ENCODE measurements around the gene PPFIBP2.

The PPFIBP2 gene

DNA sequence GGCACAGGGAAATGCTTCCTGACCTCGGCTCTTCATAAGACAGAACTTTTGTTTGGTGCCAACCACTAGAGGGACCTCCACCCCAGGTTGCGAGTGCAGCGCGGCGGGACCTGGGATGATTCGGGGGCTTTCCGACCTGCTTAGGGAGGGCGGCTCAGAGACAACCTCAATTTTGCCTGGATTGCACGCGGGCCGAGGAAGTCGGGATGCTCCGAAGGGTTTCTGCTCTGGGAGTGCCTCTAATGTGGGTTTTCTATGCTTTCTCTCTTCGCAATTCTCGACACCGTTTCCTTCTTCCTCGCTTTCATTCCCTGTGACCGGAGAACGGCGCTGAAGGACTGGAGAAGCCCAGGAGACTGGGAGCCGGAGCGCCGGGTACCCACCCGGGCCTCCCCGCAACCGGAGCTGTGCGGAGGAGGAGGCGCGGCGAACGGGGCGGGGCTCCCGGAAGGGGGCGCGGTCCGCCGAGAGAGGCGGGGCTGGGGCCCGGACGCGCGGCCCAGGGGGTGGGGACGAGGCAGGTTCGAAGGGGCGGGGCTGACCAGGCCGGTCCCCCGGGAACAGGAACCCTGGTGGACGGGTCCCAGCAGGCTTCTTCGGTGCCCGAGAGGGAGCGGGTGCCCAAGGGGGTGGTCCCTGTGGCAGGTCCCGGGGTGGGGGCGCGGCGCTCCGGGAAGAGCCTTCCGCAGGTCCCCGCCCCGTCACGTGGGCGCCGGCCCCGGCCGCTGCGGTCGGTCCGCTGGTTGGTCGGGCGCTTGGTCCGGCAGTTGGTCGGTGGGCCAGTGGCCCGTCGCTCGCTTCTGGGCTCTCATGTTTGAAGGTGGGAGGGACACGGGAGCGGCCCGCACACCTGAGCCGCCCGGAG, at the start of gene PPFIBP2:
TSS of gene PPFIBP2 (plus strand) at position 766 of the 865 bp plus-strand sequence. CDS start 35,477 bp downstream, outside the sequence.
- Histone ChIP-seq H3K27ac (ENCODE audit: low read depth, low read length) (peak within 1 kb of the TSS; percentile 29; the same call in 1 of the 2 replicates), H3K27me3 (ENCODE audit: insufficient read depth, low read length) (peaks cover 26% of the 10 kb centered on the region), H3K79me2 (ENCODE audit: control insufficient read depth, insufficient read depth, low read length, unreplicated experiment) (no peaks in the 10 kb centered on the region), H2AFZ (ENCODE audit: low read length, unreplicated experiment) (peak within 1 kb of the TSS; percentile 96), H3K4me3 (ENCODE audit: low read depth, low read length) (peak within 1 kb of the TSS; percentile 87), H3K4me1 (ENCODE audit: control insufficient read depth, insufficient read depth, low read length, unreplicated experiment) (peaks cover 16% of the 10 kb centered on the region), H3K36me3 (ENCODE audit: insufficient read depth, low read length) (no peaks in the 10 kb centered on the region)

DNA sequence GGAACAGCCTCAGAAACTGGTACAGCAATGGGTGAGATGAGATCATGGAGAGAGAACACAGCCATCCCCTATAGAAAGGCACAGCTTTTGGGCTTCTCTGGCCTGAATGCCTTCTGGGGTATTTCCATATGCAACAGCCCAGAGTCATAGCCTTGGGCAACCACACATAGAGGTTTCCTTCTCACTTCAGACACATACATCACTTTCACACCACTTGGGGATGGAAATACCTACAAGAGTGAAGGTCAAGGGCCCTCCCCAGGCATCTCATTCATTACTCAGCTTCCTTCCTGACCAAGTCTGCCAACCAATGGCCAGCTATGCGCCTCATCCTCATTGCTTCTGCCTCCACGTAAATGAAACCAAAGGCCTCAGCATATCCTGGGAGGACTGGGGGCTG, 46.1 kb upstream of the PPFIBP2 start:
- Histone ChIP-seq H3K27me3 (ENCODE audit: insufficient read depth, low read length) (no peaks in the 10 kb centered on the region), H3K36me3 (ENCODE audit: insufficient read depth, low read length) (no peaks in the 10 kb centered on the region), H3K4me3 (ENCODE audit: low read depth, low read length) (no peak overlapping the region), H3K79me2 (ENCODE audit: control insufficient read depth, insufficient read depth, low read length, unreplicated experiment) (no peaks in the 10 kb centered on the region), H3K4me1 (ENCODE audit: control insufficient read depth, insufficient read depth, low read length, unreplicated experiment) (no peaks in the 10 kb centered on the region), H3K27ac (ENCODE audit: low read depth, low read length) (no peak overlapping the region), H2AFZ (ENCODE audit: low read length, unreplicated experiment) (no peak overlapping the region)

DNA sequence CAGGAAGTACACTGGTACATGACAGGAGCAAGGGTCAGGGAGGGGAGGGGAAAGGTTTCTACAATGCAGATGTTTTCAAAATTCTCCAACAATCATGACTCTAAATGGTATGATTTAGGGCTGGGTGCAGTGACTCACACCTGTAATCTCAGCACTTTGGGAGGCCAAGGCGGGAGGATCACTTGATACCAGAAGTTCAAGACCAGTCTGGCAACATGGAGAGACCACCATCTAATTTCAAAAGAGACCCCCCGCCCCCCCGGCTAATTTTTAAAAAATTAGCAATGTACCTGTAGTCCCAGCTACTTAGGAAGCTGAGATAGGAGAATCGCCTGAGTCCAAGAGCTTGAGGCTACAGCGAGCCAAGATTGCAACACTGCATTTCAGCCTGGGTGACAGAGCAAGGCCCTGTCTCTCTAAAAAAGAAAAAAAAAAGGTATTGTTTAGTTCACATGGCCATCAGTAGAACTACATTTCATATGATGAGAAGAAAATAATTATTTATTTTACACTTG, 44.4 kb upstream of the PPFIBP2 start:
- Histone ChIP-seq H3K36me3 (ENCODE audit: insufficient read depth, low read length) (no peaks in the 10 kb centered on the region), H3K79me2 (ENCODE audit: control insufficient read depth, insufficient read depth, low read length, unreplicated experiment) (no peaks in the 10 kb centered on the region), H3K27me3 (ENCODE audit: insufficient read depth, low read length) (no peaks in the 10 kb centered on the region), H3K4me3 (ENCODE audit: low read depth, low read length) (no peak overlapping the region), H3K27ac (ENCODE audit: low read depth, low read length) (no peak overlapping the region), H3K4me1 (ENCODE audit: control insufficient read depth, insufficient read depth, low read length, unreplicated experiment) (no peaks in the 10 kb centered on the region), H2AFZ (ENCODE audit: low read length, unreplicated experiment) (no peak overlapping the region)

DNA sequence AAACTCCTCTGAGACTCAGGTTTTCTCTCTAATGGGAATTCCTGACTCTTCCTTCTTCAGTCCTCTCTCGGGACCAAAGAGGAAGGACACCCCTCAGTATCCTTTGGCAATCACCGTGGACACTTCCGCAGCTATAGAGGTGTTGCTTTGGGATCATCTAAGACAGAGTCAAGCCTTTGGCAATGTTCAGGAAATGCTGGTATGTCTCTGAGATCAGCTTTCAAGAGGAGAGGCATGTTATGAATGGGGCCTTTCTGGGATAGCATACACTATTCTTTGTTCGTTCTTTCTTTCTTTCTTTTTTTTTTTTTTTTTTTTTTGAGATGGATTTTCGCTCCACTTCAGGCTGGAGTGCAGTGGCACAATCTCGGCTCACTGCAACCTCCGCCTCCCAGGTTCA, 42.7 kb upstream of the PPFIBP2 start:
- Histone ChIP-seq H2AFZ (ENCODE audit: low read length, unreplicated experiment) (no peak overlapping the region), H3K4me1 (ENCODE audit: control insufficient read depth, insufficient read depth, low read length, unreplicated experiment) (no peaks in the 10 kb centered on the region), H3K4me3 (ENCODE audit: low read depth, low read length) (no peak overlapping the region), H3K79me2 (ENCODE audit: control insufficient read depth, insufficient read depth, low read length, unreplicated experiment) (no peaks in the 10 kb centered on the region), H3K27me3 (ENCODE audit: insufficient read depth, low read length) (no peaks in the 10 kb centered on the region), H3K36me3 (ENCODE audit: insufficient read depth, low read length) (no peaks in the 10 kb centered on the region), H3K27ac (ENCODE audit: low read depth, low read length) (no peak overlapping the region)

DNA sequence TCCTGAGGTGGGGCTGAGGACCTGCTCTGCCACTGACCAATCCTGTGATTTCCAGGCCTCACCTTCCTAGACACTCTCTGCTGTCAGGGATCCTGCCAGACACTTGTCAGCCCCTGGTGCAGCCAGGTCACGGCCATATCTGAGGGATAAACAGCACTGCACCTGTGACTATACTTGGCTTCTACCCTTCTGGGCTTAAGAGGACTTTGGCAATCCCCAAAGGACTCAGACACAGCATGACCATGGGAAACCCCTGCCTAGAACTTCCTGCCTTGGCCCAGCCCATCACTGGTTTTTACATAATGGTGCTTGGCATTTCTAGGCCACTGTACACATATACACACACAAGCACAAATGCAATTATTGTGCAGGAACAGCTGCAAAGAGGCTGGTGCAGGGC, 40.1 kb upstream of the PPFIBP2 start:
- Histone ChIP-seq H3K27me3 (ENCODE audit: insufficient read depth, low read length) (peaks cover 4% of the 10 kb centered on the region; the same call in 1 of the 2 replicates), H2AFZ (ENCODE audit: low read length, unreplicated experiment) (no peak overlapping the region), H3K27ac (ENCODE audit: low read depth, low read length) (no peak overlapping the region), H3K79me2 (ENCODE audit: control insufficient read depth, insufficient read depth, low read length, unreplicated experiment) (no peaks in the 10 kb centered on the region), H3K4me1 (ENCODE audit: control insufficient read depth, insufficient read depth, low read length, unreplicated experiment) (no peaks in the 10 kb centered on the region), H3K36me3 (ENCODE audit: insufficient read depth, low read length) (no peaks in the 10 kb centered on the region), H3K4me3 (ENCODE audit: low read depth, low read length) (no peak overlapping the region)

DNA sequence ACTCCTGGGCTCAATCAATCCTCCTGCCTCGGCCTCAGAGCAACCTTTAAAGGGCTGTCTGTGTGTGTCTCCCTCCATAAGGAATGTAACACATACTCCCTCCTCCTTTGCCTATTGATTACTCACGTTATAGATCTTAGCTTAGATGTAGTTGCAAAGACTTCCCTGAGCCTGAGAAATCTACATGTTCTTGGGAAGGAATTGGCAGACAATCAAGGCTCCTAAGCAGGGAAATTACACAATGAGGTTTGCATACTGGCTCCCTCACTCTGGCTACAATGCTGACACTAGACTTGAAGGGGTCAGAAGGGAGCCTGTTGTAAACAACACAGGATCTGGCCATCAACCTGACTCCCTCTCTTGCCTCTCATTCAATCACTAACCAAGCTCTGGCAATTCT, 33.7 kb upstream of the PPFIBP2 start:
- no peak overlapping the region for H3K4me3 ChIP-seq (ENCODE audit: low read depth, low read length)
- no peak overlapping the region for H2AFZ ChIP-seq (ENCODE audit: low read length, unreplicated experiment)
- H3K36me3 ChIP-seq (ENCODE audit: insufficient read depth, low read length): no peaks in the 10 kb centered on the region
- no peak overlapping the region for H3K27ac ChIP-seq (ENCODE audit: low read depth, low read length)
- no peaks in the 10 kb centered on the region for H3K4me1 ChIP-seq (ENCODE audit: control insufficient read depth, insufficient read depth, low read length, unreplicated experiment)
- H3K27me3 ChIP-seq (ENCODE audit: insufficient read depth, low read length): peaks cover 4% of the 10 kb centered on the region; the same call in 1 of the 2 replicates
- no peaks in the 10 kb centered on the region for H3K79me2 ChIP-seq (ENCODE audit: control insufficient read depth, insufficient read depth, low read length, unreplicated experiment)

DNA sequence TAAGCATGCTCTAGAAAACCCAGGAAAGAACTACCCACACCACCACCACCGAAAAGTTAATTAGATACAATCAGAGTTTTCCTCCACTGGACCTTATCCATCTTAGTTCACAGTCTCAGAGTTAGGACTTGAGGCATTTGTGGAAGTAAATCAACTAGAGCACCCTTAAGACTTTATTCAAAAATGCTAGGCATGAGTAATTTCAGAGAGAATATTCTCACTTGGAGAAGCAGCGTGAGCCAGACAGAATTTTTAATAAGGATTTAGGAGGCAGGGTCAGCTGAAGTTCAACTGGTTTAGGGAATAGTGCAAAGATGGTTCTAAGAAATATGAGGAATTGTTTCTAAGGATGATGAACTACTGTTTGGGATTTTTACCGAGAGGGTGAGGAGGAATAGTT, 29.7 kb upstream of the PPFIBP2 start:
- Histone ChIP-seq H3K27ac (ENCODE audit: low read depth, low read length) (no peak overlapping the region), H3K4me3 (ENCODE audit: low read depth, low read length) (no peak overlapping the region), H3K79me2 (ENCODE audit: control insufficient read depth, insufficient read depth, low read length, unreplicated experiment) (no peaks in the 10 kb centered on the region), H3K36me3 (ENCODE audit: insufficient read depth, low read length) (no peaks in the 10 kb centered on the region), H3K4me1 (ENCODE audit: control insufficient read depth, insufficient read depth, low read length, unreplicated experiment) (peaks cover 8% of the 10 kb centered on the region), H3K27me3 (ENCODE audit: insufficient read depth, low read length) (no peaks in the 10 kb centered on the region), H2AFZ (ENCODE audit: low read length, unreplicated experiment) (no peak overlapping the region)

DNA sequence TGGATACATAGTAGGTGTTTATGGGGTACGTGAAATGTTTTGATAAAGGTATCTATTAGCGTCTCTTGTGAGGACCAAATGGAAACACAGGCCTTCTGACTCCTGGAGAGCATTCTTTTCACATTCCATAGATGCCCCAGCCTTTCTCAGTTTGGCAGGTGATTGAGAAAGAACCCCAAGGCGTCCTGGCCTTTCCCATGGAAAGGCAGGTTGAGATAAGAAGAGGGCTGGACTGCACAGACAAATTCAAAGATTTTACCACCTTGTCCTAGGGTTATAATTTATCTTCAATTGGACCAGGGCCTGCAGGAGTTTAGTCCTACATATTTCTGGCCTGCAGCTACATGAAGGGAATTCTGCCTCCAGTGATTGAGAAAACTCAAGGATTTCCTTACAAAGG, 29.2 kb upstream of the PPFIBP2 start:
- H3K4me1 ChIP-seq (ENCODE audit: control insufficient read depth, insufficient read depth, low read length, unreplicated experiment): peaks cover 13% of the 10 kb centered on the region
- no peaks in the 10 kb centered on the region for H3K36me3 ChIP-seq (ENCODE audit: insufficient read depth, low read length)
- H3K4me3 ChIP-seq (ENCODE audit: low read depth, low read length): no peak overlapping the region
- no peaks in the 10 kb centered on the region for H3K27me3 ChIP-seq (ENCODE audit: insufficient read depth, low read length)
- H3K79me2 ChIP-seq (ENCODE audit: control insufficient read depth, insufficient read depth, low read length, unreplicated experiment): no peaks in the 10 kb centered on the region
- H3K27ac ChIP-seq (ENCODE audit: low read depth, low read length): no peak overlapping the region
- no peak overlapping the region for H2AFZ ChIP-seq (ENCODE audit: low read length, unreplicated experiment)

DNA sequence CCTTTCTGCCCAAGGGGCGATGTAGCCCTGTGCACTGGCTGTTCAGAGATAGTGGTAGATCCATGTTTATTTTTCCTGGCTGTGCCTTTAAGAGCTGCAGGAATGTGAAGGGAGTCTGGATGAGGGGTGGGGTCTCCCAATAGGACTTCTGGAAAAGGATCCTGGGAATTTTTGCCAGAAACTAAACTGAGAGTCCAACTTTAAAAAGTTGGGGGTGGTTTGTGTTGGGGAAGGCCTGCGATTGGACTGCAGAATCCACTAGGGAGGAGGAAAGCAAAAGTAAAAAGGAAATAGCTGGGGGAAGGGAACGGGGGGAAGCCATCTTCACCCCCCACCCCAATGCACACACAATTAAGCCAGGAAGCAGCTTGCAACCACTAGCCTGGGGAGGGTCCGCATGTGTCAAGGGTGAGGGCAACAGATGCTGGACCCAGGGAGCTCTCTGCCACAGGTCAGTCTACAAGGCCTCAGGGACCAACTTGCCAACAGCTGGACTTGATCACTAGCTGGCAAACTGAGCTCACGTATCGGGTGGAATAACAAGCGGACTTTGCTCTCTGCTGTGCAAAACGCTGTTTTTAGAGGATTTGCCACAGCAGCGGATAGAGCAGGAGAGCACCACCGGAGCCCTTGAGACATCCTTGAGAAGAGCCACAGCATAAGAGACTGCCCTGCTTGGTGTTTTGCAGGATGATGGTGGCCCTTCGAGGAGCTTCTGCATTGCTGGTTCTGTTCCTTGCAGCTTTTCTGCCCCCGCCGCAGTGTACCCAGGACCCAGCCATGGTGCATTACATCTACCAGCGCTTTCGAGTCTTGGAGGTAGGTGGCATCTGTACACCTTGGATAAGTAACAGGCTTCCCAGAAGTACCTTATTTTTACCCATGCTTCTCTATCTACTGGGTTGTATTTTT, 28.4 kb upstream of the PPFIBP2 start, which contains the start of gene OLFML1:
TSS of gene OLFML1 (plus strand) at position 321 of the 912 bp plus-strand sequence. CDS start at position 691, 370 bp downstream.
- Histone ChIP-seq H3K36me3 (ENCODE audit: insufficient read depth, low read length) (no peaks in the 10 kb centered on the region), H2AFZ (ENCODE audit: low read length, unreplicated experiment) (no peak within 1 kb of the TSS), H3K27me3 (ENCODE audit: insufficient read depth, low read length) (no peaks in the 10 kb centered on the region), H3K4me1 (ENCODE audit: control insufficient read depth, insufficient read depth, low read length, unreplicated experiment) (peaks cover 19% of the 10 kb centered on the region), H3K27ac (ENCODE audit: low read depth, low read length) (no peak within 1 kb of the TSS), H3K79me2 (ENCODE audit: control insufficient read depth, insufficient read depth, low read length, unreplicated experiment) (no peaks in the 10 kb centered on the region), H3K4me3 (ENCODE audit: low read depth, low read length) (peak within 1 kb of the TSS; percentile 69)

DNA sequence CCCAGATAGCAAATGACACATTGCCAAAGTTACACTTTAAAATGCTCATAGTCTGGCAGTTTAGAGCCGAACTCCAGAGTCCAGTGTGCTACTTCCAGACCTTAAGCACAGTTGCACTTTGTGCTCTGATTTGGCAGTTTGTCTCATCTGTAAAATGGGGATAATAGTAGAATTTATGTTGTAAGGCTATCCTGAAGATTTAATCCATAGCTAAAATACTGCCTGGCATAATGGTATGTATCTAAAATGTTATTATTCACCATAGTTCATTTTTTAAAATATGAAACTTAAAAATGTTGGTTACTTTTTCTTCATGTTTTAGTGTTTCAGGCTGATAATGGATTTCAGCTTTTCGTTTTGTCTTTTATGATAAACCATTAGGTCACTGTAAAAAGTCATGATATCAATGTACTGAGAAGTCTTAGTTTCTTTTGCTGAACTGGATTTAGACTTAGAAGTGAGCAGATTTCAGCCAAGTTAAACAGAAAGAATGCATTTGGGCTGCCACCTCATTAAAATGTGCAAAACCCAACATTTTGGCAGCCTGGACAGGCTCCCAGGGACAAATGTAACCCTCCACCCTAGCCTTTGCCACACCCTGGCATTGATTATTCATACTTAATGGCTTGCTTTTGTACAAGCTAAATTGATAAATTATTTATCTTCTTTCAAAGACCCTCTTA, 27.6 kb upstream of the PPFIBP2 start:
- Histone ChIP-seq H2AFZ (ENCODE audit: low read length, unreplicated experiment) (no peak overlapping the region), H3K4me1 (ENCODE audit: control insufficient read depth, insufficient read depth, low read length, unreplicated experiment) (peaks cover 22% of the 10 kb centered on the region), H3K27me3 (ENCODE audit: insufficient read depth, low read length) (no peaks in the 10 kb centered on the region), H3K79me2 (ENCODE audit: control insufficient read depth, insufficient read depth, low read length, unreplicated experiment) (no peaks in the 10 kb centered on the region), H3K27ac (ENCODE audit: low read depth, low read length) (no peak overlapping the region), H3K36me3 (ENCODE audit: insufficient read depth, low read length) (no peaks in the 10 kb centered on the region), H3K4me3 (ENCODE audit: low read depth, low read length) (peak overlapping the region; percentile 69)

All from ACC112 (cell line).